Activated T-cell treated with anti-CD3 and anti-CD28 coated beads, Interleukin-2, amount 50 U/mL, for 72 hours (primary cell): Measurements from ENCODE around the gene GON7. TPM values are rescaled to one million over a fixed set of nuclear protein-coding genes. Genes with fewer than 3 reads are reported as not detected.
"Not testable (repeated sequence)": the region's sequence is repeated elsewhere in the genome, so short reads cannot be mapped to it uniquely, and the experiment has no call there.

ENCODE experiments used
- ATAC-seq, 2 donors: fragments of 150-1000 bp; cut with Tn5 transposase; replicated peaks in 1 of 2; 2 replicates each; pipeline ENCODE4 v1.10.0; 2021; ENCODE audit warnings: moderate library complexity in 2 of 2, mild to moderate bottlenecking in 1 of 2
- DNase-seq, 2 donors: peaks; one replicate each; pipeline ENCODE4 v3.0.0; 2021 to 2022; ENCODE audit warnings: mixed read lengths in 1 of 2
- H3K27ac Mint-ChIP-seq: one replicate; pipeline ENCODE4 v1.8.0; 2022; ENCODE audit warnings: mild to moderate bottlenecking, moderate library complexity, mixed read lengths
- H3K27me3 Mint-ChIP-seq: one replicate; pipeline ENCODE4 v1.8.0; 2022; ENCODE audit warnings: low read depth, mixed read lengths
- H3K36me3 Mint-ChIP-seq, 2 donors: one replicate each; pipeline ENCODE4 v1.8.0; 2022; ENCODE audit warnings: mixed read lengths in 2 of 2, mild to moderate bottlenecking in 1 of 2; ENCODE audit not compliant: insufficient read depth in 2 of 2
- H3K4me1 Mint-ChIP-seq: one replicate; pipeline ENCODE4 v1.8.0; 2022; ENCODE audit warnings: low read depth, mixed read lengths
- H3K4me3 Mint-ChIP-seq, 2 donors: one replicate each; pipeline ENCODE4 v1.8.0; 2022; ENCODE audit warnings: mild to moderate bottlenecking in 2 of 2, mixed read lengths in 2 of 2, moderate library complexity in 2 of 2
- H3K9me3 Mint-ChIP-seq, 2 donors: one replicate each; pipeline ENCODE4 v1.8.0; 2022; ENCODE audit warnings: mixed read lengths in 2 of 2
- total RNA-seq, 2 donors: library from RNA; stranded (reverse); gene quantifications; one replicate each; pipeline ENCODE4 v1.2.3, GENCODE V29; 2022

GON7 gene
- total RNA-seq, 2 donors from 2014 or later = 22.3 to 27.8 TPM

DNA sequence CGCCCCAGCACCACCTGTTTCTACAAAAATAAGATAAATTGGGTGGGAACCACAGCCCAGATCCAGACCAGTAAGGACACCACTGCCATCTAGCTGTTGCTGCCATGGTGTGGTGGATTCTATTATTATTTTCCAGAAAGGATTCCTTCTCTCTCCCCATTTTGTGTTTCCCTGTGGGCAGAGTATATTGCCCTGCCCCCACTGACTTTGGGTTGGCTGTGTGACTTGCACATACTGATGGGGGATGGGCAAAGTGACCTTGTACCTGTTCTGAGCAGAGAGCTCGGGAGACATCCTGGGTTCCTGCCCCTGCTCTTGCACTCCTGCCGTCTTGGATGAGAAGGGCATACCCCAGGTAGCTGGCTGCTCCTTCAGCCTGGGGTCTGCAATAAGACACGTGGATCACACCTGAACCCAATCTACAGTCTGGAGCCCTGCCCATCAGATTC is 46.5 kb downstream of the GON7 start:
- Mint-ChIP-seq H3K9me3 (no peaks in the 10 kb centered on the region), H3K27ac (no peak overlapping the region), H3K4me1 (no peaks in the 10 kb centered on the region), H3K36me3 (no peaks in the 10 kb centered on the region), H3K27me3 (no peaks in the 10 kb centered on the region), H3K4me3 (no peak overlapping the region)
- peak; percentile 42 to 66 for ATAC-seq
- DNase-seq = no peak

DNA sequence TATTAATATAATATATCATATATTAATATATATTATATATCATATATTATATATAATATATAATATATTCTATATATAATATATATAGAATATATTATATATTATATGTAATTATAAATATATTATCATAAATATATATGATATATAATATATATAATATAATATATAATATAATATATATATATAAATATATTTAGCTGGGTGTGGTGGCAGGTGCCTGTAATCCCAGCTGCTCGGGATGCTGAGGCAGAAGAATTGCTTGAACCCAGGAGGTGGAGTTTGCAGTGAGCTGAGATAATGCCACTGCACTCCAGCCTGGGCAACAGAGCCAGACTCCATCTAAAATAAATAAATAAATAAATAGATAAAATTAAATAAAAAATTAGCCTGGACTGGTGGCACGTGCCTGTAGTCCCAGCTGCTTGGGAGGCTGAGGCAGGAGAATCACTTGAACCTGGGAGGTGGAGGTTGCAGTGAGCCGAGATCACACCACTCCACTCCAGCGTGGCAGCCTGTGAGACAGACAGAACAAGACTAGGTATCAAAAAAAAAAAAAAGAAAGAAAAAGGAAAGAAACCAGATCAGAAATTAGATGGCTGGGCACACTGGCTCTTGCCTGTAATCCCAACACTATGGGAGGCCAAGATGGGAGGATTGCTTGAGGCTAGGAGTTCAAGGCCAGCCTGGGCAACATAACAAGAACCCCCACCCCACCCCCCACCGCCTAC is 47.1 kb downstream of the GON7 start:
- DNase-seq, H3K27ac Mint-ChIP-seq, H3K4me1 Mint-ChIP-seq, H3K36me3 Mint-ChIP-seq, H3K9me3 Mint-ChIP-seq, H3K27me3 Mint-ChIP-seq, H3K4me3 Mint-ChIP-seq: not testable (repeated sequence)
- ATAC-seq = peak; percentile 52 to 64

DNA sequence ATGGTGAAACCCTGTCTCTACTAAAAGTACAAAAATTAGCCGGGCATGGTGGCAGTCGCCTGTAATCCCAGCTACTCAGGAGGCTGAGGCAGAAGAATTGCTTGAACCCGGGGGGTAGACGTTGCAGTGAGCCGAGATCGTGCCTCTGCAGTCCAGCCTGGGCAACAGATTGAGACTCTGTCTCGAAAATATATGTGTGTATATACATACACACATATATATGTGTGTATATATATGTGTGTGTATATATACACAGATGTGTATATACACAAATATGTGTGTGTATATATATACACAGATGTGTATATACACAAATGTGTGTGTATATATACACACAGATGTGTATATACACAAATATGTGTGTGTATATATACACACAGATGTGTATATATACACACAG is 48.5 kb downstream of the GON7 start:
- H3K36me3 Mint-ChIP-seq = not testable (repeated sequence)

DNA sequence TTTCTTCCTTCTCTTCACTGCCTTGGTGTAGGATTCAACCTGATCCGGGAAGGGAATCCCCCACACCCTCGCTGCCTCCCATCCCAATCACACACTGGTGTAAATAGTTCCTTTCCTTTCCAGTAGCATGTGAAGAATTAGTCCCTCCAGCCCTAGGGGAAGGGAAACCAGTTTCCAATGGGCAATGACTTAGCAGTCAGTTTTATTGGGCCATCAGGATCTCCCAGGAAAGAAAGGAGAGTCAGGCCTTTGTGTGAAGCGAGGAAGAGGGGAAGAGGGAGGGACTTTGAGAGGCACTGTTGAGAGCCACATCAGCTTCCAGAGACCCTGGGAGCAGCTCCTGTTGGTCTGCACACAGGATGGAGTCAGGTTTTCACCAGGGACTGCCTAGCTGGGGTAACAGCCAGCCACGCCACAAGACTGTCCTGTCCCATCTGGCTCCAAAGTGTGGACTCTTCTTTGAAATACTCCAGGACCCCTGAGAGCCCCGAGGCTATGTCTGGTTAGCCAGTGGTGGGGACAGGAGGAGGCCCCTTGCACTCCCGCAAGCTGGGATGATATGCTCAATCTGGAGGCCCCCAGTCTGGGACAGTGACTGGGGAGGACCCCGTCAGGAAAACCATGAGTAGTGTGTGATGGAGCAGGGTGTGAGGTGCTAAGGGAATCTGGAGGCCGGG is 50.0 kb downstream of the GON7 start:
- no peaks in the 10 kb centered on the region for H3K36me3 Mint-ChIP-seq
- no peaks in the 10 kb centered on the region for H3K9me3 Mint-ChIP-seq
- no peak overlapping the region for H3K27ac Mint-ChIP-seq
- H3K4me1 Mint-ChIP-seq = no peaks in the 10 kb centered on the region
- ATAC-seq (no peak), DNase-seq (no peak)
- H3K4me3 Mint-ChIP-seq = no peak overlapping the region
- no peaks in the 10 kb centered on the region for H3K27me3 Mint-ChIP-seq

More for the DNA sequence above, 48.5 kb downstream of the GON7 start:
- H3K4me1 Mint-ChIP-seq, H3K9me3 Mint-ChIP-seq, H3K4me3 Mint-ChIP-seq, H3K27ac Mint-ChIP-seq, DNase-seq, H3K27me3 Mint-ChIP-seq: not testable (repeated sequence)
- ATAC-seq = peak; percentile 43 to 69

DNA sequence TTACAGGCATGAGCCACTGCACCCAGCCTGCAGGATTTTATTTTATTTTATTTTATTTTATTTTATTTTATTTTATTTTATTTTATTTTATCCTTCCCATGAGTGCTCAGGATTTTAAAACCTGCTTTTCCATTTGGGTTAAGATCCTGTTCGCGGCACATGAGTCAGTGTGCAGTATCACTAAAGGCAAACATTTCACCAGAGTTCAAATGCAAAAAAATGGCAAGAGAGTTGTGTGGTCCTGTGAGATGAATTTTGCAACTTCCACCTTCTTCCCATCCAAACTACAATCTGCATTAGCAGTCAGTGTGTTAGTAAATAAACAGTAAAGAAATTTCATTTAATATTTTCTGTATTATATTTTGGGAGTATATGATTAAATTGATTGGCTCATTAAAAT is 51.2 kb downstream of the GON7 start:
- Mint-ChIP-seq H3K4me3 (no peak overlapping the region), H3K9me3 (no peaks in the 10 kb centered on the region), H3K36me3 (no peaks in the 10 kb centered on the region), H3K4me1 (peaks cover 3% of the 10 kb centered on the region), H3K27me3 (no peaks in the 10 kb centered on the region), H3K27ac (no peak overlapping the region)
- no peak for DNase-seq
- no peak for ATAC-seq

DNA sequence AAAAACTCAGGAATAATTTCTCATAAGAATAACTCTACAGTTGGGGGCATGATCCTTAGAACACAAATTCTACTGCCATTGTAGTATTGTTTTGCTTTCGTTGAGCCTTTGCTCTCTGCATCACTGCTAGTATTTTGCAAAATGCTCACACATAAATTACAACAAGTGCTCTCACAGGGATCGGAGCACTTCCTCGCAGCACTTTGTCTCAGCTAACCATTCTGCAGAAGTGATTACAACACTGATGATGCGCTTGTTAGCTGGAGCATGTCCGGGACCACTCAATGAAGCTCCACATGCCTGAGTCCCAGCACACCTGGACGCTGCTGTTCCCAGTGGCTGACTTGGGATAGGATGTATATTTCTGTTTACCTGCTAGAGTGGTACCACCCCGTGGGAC is 53.7 kb downstream of the GON7 start:
- peaks cover 10% of the 10 kb centered on the region for H3K4me1 Mint-ChIP-seq
- ATAC-seq (no peak), DNase-seq (no peak)
- no peak overlapping the region for H3K4me3 Mint-ChIP-seq
- no peak overlapping the region for H3K27ac Mint-ChIP-seq
- H3K27me3 Mint-ChIP-seq = no peaks in the 10 kb centered on the region
- H3K36me3 Mint-ChIP-seq = no peaks in the 10 kb centered on the region
- no peaks in the 10 kb centered on the region for H3K9me3 Mint-ChIP-seq

Other genes starting within 250 kb of the GON7 start
- 10 to 100 TPM; 53.4 to 61.8 TPM for gene ITPK1, start 91.1 kb downstream of the GON7 start, total RNA-seq
- 10 to 100 TPM; 21.1 to 27.5 TPM for gene MOAP1, start 22.2 kb downstream of the GON7 start, total RNA-seq
- 10 to 100 TPM; 12.9 to 15.4 TPM for gene LYSET, start 21.7 kb downstream of the GON7 start, total RNA-seq
- 10 to 100 TPM; 35.2 to 36.3 TPM for gene UBR7, start 191 bp upstream of the GON7 start, total RNA-seq
- 10 to 100 TPM; 11.0 to 12.5 TPM for gene BTBD7, start 126.0 kb upstream of the GON7 start, total RNA-seq
- 1 to 10 TPM in 1 of 2 donors, not detected in 1; 1.2 TPM for gene COX8C, start 140.1 kb upstream of the GON7 start, total RNA-seq
- gene UNC79, start 223.9 kb upstream of the GON7 start, total RNA-seq = under 1 TPM; 0.05 to 0.09 TPM